Activated T-cell treated with anti-CD3 and anti-CD28 coated beads, Interleukin-2, amount 50 U/mL, for 48 hours (primary cell): ENCODE results near the gene ATP2A2.
"Not testable (repeated sequence)": the region's sequence is repeated elsewhere in the genome, so short reads cannot be mapped to it uniquely, and the experiment has no call there.

ENCODE experiments used
- DNase-seq, 2 experiments: peaks; one replicate each; pipeline ENCODE4 v3.0.0-alpha.2; 2020

Gene ATP2A2

DNA sequence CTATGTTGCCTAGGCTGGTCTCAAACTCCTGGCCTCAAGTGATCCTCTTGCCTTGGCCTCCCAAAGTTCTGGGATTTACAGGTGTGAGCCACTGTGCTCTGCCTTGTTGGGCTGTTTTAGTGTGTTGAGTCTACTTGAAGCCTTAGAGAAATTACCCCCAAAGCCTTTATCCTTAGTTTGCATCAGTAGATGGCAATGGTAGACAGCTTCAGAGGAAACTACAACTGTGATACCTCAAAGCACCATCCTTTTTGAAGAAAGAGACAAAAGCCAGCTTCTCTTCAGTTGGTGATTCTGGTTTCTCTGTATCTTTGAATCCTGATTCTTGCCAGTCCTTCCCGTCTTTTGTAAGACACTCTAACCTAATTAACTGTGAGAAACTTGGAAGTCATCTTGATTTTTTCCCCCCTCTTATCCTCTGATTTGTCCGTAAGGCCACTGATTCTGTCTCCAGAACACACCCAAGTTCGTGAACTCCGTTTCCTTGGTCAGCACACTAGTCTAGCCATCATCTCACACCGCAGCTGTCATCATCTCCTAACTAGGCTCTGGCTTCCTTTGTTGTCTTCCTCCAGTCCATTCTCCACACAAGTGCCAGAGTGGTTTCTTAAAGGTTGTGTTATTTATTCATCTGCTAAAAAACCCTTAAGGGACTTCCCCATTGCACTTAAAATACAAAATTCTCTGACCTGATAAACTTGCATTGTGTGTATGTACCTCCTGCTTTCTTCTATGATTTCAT is 20.2 kb downstream of the ATP2A2 start:
- DNase-seq: no peak

DNA sequence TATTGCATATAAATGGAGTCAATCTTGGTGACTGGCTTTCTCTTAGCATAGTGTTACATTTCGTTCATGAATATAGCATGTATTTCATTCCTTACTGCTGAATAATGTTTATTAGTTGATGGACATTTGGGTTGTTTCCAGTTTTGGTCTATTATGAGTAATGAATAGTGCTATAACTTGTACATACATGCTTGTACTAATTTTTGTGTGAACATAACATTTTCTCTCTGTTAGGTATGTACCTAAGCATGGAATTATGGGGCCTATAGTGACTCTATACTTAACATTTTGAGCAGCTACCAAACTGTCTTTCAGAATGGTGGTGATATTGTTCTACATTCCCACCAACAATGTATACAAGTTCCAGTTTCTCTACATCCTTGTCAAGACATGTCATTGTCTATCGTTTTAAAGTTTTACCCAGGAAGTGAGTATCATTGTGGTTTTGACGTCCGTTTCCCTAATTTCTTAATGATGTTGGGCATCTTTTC is 23.1 kb downstream of the ATP2A2 start:
- DNase-seq: no peak

DNA sequence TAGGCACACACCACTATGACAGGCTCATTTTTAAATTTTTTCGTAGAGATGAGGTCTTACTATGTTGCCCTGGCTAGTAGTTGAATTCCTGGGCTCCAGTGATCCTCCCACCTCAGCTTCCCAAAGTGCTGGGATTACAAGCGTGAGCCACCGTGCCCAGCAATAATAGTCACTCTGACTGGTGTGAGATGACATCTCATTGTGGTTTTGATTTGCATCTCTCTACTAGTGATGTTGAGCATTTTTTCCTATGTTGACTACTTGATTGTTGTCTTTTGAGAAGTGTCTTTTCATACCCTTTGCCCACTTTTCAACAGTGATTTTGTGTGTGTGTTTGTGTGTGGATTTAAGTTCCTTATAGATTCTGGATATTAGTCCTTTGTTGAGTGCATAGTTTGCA is 26.3 kb downstream of the ATP2A2 start:
- DNase-seq: no peak

DNA sequence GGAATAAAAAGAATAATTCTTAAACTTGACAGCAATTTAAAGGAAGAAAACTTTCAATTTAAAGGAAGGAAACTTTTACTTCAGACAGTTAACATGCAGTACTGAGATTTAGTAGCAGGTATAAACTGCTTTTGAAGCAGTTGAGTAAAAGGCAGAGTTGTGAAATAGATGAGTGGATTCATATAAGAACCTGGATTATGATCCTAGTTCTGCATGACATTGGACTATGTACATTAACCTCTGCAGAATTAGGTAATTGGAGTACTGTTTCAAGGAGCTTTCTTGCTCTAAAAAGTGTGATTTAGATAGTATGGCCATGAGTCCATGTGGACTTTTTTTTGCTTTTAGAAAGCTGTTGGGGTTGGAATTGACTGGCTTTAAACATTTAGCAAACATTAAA is 29.7 kb downstream of the ATP2A2 start:
- DNase-seq: no peak

DNA sequence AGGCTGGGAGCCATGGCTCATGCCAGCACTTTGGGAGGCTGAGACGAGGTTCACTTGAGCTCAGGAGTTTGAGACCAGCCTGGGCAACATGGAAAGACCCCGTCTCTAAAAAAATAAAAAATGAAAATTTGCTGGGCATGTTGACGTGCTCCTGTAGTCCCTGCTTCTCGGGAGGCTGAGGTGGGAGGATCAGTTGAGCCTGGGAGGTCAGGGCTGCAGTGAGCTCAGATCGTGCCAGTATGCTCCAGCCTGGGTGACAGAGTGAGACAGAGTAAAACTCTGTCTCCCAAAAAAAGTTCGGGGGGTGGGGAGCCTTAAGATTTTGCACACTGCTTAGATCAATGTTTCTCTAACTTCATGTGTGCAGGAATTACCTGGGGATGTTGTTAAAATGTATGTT is 30.9 kb downstream of the ATP2A2 start:
- DNase-seq: no peak

DNA sequence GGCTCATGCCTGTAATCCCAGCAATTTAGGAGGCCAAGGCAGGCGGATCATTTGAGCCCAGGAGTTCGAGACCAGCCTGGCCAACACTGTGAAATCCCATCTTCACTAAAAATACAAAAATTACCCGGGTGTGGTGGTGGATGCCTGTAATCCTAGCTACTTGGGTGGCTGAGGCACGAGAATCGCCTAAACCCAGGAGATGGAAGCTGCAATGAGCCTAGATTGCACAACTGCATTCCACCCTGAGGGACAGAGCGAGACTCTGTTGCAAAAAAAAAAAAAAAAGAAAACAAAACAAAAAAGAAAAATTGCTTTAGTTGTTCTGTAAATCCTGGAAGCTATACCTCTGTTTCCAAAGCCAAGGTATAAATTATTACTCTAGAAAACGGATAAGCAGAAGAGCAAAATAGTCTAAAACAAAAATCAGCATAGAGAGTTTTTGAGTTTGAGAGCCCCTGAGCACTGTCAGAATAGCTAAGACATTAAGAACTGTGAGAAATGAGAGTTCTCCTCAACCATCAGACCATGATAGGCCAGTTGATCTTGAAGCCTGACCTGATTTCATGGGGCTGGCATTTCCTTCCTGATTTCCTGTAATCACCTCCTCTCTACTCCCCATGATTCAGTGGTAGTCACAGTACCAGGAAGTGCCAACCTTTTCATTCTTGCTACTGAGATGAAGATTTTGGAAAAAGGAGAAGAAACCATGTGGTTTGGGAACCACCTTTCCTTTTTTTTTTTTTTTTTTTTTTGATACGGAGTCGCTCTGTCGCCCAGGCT is 31.7 kb downstream of the ATP2A2 start:
- DNase-seq: no peak

DNA sequence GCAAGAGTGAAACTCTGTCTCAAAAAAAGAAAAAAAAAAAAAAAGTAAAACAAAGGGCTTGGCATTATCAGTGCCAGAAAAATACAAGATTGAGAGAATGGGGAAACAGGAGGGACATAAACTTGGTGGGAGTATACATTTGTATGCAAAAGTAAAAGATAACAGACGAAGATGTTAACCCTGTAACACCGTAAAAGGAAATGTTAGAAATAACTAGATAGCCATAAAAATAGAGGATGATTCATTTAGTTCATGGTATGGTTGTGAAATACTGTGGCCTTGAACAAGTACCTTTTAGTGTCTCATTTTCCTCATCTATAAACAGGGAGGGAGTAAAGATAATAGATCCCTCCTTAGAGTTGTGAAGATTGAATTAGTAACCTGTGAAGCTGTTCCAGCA is 33.3 kb downstream of the ATP2A2 start:
- no peak for DNase-seq

DNA sequence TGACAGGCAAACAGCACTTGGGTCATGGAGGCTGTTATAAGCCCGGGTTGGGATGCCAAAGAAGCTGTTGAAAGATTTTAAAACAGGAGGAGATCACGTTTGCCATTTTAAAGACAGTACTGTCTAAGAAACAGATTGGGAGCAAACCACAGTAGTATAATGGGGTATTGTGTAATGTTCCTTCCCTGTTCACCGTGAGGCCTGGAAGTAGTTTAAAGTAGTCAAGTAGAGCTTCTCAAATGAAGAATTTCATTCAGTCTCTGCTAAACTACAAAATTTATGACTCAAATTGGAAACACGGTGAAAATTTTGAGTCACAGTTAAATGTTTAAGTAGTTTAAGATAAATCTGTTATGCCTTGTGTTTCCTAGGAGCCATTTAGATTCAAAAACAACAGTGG is 35.8 kb downstream of the ATP2A2 start:
- DNase-seq: no peak

DNA sequence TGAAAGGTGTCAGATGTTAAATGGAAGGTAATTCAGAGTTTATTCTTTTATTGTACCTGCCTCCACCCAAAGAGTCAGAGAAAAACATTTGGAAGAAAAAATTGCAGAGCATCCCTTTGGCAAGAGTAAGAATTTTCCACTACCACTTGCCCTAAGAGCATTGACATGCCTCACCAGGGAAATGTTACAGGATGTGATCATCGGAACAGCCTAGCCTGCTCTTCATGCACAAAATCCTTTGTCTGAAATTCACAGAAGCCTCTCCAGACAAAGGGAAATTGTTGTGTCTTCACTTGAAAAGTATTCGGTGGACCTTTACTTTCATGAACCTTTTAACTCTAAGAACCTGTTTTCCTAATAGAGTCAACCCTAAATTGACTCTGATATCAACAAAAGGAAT is 36.9 kb downstream of the ATP2A2 start:
- no peak for DNase-seq

DNA sequence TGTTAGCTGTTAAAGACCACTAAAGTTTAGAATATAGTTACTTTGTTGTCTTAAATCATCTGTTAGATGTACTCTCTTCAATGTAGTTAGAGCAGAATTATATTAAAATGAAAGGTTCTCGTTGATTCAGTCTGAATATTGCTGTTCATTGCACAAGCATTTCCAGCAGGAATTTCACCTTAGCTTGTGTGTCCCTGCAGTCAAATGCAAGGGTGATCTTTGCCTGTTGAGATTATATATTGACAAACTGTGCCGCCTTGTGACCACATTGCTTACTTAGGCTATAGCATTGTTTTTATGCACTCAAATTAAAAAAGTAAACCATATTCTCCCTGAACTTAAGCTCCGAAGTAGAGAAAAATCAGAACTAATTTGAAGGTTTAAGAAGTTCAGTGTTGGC is 39.5 kb downstream of the ATP2A2 start:
- DNase-seq: no peak

DNA sequence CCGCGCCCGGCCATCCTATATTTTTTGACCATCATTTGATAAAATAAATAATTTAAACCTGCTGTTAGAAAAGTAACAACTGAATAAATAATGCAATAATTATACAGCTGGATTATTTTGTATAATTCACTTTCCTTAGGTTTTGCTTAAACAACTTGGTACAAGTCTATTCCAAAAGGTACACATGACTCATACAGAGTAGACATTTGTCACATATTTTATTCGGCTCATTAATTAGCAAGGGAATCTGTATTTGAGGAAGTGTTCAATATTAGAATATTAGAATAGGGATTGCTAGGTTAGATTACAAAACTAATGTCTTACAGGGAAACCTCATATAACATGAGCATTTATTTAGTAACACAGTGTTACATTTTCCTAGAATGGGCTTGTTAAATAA is 48.7 kb downstream of the ATP2A2 start:
- no peak for DNase-seq

DNA sequence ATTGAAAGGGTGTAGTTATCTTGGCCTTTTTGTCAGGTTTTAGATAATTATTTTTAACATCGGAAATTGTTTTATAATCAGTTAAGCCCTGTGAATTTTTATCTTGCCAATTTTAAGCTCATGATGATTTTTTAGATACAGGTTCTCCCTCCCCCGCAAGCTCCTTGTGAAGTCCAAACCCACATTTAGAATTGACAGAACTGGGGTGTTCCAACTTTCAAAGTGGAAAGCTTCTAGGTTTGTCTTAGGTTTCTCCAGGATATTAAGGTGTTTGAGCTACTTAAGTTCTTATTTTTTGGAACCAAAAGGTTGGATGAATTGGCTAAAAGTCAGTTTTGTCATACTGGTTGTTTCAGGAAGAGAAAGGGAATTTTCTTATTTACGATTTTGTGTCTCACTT is 49.1 kb downstream of the ATP2A2 start:
- DNase-seq: no peak

DNA sequence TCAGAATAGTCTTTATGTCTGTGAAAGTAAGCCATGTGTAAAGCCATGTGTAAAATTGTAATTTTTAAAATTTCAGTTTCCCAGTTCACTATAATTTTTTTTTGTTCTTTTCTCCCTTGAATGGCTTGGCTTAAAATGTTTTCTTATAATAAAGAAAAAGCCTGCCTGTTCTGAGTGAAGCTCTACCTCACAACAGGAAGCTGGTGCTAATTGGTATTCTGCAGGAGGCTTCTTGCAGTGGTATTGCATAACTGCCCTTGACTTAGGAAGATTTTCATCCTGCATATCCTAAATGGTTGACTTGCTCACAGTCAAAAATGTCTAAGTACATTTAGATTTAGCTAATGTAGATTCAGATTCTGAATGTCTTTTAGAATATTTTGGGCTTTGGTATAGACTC is 49.5 kb downstream of the ATP2A2 start:
- DNase-seq: no peak

DNA sequence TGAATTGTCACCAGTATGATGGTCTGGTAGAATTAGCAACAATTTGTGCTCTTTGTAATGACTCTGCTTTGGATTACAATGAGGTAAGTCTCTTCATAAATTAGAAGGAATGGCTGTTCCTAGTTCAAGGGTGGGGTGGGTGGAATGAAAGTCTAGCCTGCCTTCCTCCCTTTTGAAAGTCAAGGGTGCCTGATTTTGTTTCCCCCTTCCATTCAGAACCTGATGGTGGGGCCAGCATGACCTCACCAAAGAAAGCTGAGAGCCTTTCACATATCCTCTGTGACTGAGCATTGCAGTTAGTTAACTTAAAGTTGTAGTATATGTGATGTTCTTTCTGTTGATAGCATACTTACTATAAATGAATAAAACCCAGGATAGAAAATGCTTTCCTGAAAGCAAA is 52.2 kb downstream of the ATP2A2 start:
- DNase-seq: no peak

DNA sequence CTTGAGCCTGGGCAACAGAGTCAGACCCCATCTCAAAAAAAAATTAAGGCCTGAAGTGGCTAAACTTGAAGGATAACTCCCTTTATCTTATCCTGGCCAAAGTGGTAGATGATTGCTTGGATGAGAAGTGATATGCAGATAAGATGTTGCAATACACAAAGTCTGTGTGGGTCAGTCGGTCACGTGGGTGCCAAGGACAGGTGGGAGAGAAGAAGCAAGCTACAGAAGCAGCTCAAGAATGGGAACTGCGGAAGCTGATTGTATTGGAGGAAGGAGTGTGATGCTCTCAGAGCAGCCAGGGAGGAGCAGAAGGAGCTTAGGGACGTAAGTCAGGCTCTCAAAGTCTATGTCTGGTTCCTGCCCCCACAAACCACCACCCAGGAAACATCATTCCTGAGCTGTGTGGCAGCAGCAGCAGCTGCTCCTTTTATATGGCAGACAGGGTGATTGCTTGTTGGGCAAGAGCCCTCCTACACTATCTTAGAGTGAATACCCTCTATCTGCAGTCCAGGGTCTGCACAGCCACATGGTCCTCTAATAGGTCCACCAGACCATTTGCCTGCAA is 54.5 kb downstream of the ATP2A2 start:
- no peak for DNase-seq

DNA sequence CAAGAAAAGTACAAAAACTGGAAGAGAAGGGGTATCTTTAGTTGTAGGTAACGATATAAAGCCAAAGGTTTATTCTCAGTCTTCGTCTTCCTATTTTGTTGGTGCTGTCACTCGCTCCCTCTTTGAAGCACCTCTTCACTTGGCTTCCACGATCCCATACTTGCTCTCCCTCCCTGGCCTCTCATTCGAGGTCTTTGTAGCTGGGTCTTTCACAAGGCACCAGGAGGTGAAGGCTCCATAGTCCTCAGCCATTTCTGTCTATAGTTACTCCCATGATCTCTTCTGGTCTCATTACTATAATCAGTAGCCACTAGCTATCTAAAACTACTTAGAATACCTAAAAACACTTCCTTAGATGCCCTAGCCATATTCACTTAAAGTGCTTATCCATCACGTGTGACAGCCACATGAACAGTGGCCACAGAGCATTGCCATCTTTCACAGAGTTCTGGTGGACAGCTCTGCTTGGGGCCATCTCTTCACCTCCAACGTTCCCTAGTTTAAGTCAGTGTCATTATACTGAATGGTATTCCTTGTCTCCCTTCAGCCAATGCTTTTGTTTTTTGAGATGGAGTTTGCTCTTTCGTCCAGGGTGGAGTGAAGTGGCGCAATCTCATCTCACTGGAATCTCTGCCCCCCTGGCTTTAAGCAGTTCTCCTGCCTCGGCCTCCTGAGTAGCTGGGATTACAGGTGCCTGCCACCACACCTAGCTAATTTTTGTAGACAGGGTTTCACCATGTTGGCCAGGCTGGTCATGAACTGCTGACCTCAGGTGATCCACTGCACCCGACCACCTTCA is 57.1 kb downstream of the ATP2A2 start:
- no peak for DNase-seq

DNA sequence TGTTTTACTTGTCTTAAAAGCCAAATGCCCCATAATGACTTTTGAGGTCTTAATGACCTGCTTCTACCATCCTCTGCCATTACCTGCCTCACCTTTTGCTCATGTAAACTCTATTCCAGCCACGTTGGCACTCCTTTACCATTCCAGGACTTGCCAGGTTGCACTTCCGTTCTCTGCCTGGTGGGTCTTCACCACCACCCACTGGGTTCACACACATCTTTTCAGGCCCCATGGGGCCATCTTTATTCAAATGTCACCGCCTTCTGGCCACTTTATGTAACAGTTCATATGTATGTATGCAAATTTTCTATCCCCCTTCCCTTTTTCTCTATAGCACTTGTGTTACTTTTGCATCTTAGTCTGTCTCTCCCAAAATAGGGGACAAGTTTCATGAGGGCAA is 57.7 kb downstream of the ATP2A2 start:
- no peak for DNase-seq

DNA sequence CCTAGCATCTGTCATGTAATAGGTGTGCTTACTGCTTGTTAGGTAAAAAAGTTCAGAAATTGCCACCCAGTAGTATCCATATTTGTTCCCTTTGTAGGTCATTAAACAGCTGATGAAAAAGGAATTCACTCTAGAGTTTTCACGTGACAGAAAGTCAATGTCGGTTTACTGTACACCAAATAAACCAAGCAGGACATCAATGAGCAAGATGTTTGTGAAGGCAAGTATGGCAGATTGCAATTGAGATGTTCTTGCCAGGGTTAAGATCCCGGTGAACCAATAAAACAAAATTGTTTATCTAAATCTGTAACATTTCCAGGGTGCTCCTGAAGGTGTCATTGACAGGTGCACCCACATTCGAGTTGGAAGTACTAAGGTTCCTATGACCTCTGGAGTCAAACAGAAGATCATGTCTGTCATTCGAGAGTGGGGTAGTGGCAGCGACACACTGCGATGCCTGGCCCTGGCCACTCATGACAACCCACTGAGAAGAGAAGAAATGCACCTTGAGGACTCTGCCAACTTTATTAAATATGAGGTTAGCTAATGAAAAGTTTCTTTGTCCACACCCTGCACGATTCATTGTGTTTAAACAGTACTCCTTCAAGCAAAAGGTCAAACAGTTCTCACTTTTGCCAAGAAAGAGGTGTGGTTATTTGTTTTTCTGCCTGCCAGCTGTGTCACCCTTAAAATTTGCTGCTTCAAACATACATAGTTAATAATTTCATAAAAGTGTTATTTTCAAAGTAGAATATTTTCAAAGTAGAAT is 58.3 kb downstream of the ATP2A2 start:
- no peak for DNase-seq

DNA sequence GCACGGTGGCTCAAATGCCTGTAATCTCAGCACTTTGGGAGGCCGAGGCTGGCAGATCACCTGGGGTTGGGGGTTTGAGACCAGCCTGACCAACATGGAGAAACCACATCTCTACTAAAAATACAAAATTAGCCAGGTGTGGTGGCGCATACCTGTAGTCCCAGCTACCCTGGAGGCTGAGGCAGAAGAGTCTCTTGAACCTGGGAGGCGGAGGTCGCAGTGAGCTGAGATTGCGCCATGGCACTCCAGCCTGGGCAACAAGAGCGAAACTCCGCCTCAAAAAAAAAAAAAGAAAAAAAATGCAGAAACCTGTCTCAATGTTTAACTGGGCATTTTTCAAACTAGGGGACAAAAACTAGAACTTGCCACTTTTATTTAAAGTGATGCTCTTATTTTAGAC is 59.2 kb downstream of the ATP2A2 start:
- DNase-seq: not testable (repeated sequence)

DNA sequence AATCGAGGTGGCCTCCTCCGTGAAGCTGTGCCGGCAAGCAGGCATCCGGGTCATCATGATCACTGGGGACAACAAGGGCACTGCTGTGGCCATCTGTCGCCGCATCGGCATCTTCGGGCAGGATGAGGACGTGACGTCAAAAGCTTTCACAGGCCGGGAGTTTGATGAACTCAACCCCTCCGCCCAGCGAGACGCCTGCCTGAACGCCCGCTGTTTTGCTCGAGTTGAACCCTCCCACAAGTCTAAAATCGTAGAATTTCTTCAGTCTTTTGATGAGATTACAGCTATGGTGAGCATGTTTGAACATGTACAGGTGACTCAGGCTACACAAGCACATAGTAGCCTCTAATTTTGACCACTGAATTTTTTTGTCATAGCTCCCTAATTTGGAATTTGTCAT is 59.7 kb downstream of the ATP2A2 start:
- DNase-seq: no peak

DNA sequence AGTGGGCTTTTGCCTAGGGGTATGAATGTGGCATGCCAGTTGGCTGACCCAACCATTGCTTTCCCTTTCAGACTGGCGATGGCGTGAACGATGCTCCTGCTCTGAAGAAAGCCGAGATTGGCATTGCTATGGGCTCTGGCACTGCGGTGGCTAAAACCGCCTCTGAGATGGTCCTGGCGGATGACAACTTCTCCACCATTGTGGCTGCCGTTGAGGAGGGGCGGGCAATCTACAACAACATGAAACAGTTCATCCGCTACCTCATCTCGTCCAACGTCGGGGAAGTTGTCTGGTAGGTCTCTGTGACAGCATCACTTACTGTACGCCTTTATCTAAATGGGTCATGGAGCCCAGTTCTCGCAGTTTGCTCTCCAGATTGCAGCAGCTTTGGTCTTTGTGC is 61.1 kb downstream of the ATP2A2 start:
- DNase-seq: no peak

DNA sequence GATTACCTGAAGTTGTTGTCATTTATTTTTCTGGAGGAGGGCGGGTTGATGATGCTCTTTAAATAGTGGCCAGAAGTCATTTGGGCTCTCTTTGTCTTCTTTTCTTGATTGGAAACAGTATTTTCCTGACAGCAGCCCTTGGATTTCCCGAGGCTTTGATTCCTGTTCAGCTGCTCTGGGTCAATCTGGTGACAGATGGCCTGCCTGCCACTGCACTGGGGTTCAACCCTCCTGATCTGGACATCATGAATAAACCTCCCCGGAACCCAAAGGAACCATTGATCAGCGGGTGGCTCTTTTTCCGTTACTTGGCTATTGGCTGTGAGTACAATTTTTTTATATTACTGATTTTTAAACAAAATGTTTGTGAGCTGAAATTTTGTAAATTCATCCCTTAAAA is 62.1 kb downstream of the ATP2A2 start:
- no peak for DNase-seq
